HEK293T (cell line): Measurements from ENCODE around the gene COL9A3.

ENCODE experiments used
- BHLHE40 ChIP-seq: fragments of 450-650 bp; IDR thresholded peaks from 2 replicates; pipeline ENCODE4 v1.6.1; 2016; ENCODE audit warnings: mild to moderate bottlenecking, moderate library complexity, borderline replicate concordance
- ELF4 ChIP-seq: fragments of 450-650 bp; IDR thresholded peaks from 2 replicates; pipeline ENCODE4 v1.6.1; 2017; ENCODE audit warnings: antibody characterized with exemption
- FOXA1 ChIP-seq: fragments of 450-650 bp; IDR thresholded peaks from 2 replicates; pipeline ENCODE4 v1.6.1; 2016; ENCODE audit warnings: mild to moderate bottlenecking
- FOXK2 ChIP-seq: fragments of 450-650 bp; IDR thresholded peaks from 2 replicates; pipeline ENCODE4 v1.6.1; 2016; ENCODE audit warnings: mild to moderate bottlenecking
- FOXM1 ChIP-seq: fragments of 450-650 bp; IDR thresholded peaks from 2 replicates; pipeline ENCODE4 v1.6.1; 2017; ENCODE audit warnings: mild to moderate bottlenecking, borderline replicate concordance
- HDGF ChIP-seq: fragments of 450-650 bp; IDR thresholded peaks from 2 replicates; pipeline ENCODE4 v1.6.1; 2017; ENCODE audit warnings: antibody characterized with exemption, borderline replicate concordance
- PKNOX1 ChIP-seq: fragments of 450-650 bp; IDR thresholded peaks from 2 replicates; pipeline ENCODE4 v1.6.1; 2016
- SP1 ChIP-seq: fragments of 450-650 bp; IDR thresholded peaks from 2 replicates; pipeline ENCODE4 v1.6.1; 2017
- SUZ12 ChIP-seq: fragments of 450-650 bp; IDR thresholded peaks from 2 replicates; pipeline ENCODE4 v1.6.1; 2016; ENCODE audit warnings: mild to moderate bottlenecking

GRCh38 chr20:62850333-62850974 is 33.6 kb downstream of the COL9A3 start:
- TF ChIP-seq SP1 (no peak), FOXM1 (no peak), SUZ12 (no peak), PKNOX1 (no peak), FOXA1 (no peak), HDGF (no peak), BHLHE40 (no peak), FOXK2 (no peak), ELF4 (no peak)
